ENCODE measurements around the gene NLK. TPM values are rescaled to one million over a fixed set of nuclear protein-coding genes. Genes with fewer than 3 reads are reported as not detected.

The NLK gene
- total RNA-seq, 1 donor from 2014 or later: 30.6 TPM

- Histone ChIP-seq H4K20me1 (ENCODE audit: insufficient read depth, low read length) (peaks cover 15% of the 10 kb centered on the region), H3K4me2 (ENCODE audit: low read length) (no peak overlapping the region), H3K27ac (ENCODE audit: low read depth, low read length) (no peak overlapping the region), H3K27me3 (ENCODE audit: insufficient read depth, low read length) (no peaks in the 10 kb centered on the region), H3K9ac (ENCODE audit: low read length) (no peak overlapping the region), H3K79me2 (ENCODE audit: insufficient read depth, low read length) (peaks cover 20% of the 10 kb centered on the region), H2AFZ (ENCODE audit: low read depth, low read length) (no peak overlapping the region), H3K4me3 (ENCODE audit: insufficient read depth, low read depth, low read length) (no peak overlapping the region), H3K4me1 (ENCODE audit: insufficient read depth, low read length) (peaks cover 25% of the 10 kb centered on the region), H3K36me3 (ENCODE audit: insufficient read depth, low read length) (no peaks in the 10 kb centered on the region), H3K9me3 (ENCODE audit: insufficient read depth, low read depth, low read length) (no peaks in the 10 kb centered on the region)
- no peak overlapping the region for H3K27ac Mint-ChIP-seq (ENCODE audit: unreplicated experiment)
- no peaks in the 10 kb centered on the region for H3K36me3 Mint-ChIP-seq (ENCODE audit: low read depth, unreplicated experiment)
- DNase-seq (ENCODE audit: low read depth) (no peak), FAIRE-seq (no peak)
- no peak overlapping the region for H3K4me3 Mint-ChIP-seq (ENCODE audit: unreplicated experiment)
- no peaks in the 10 kb centered on the region for H3K27me3 Mint-ChIP-seq (ENCODE audit: low read depth, unreplicated experiment)
- peaks cover 17% of the 10 kb centered on the region for H3K4me1 Mint-ChIP-seq (ENCODE audit: low read depth, unreplicated experiment)
- no peak for TF ChIP-seq CTCF (IDR thresholded peaks at IDR 0.05; ENCODE audit: insufficient read depth, low read depth, low read length)
- TF ChIP-seq EZH2 (IDR thresholded peaks at IDR 0.05; ENCODE audit: insufficient read depth, low read length): no peak
- no peaks in the 10 kb centered on the region for H3K9me3 Mint-ChIP-seq (ENCODE audit: unreplicated experiment)
Measured at GRCh38 chr17:28038802-28039201, 3.7 kb upstream of the NLK start.

- no peak overlapping the region for H3K4me2 ChIP-seq (ENCODE audit: low read length)
- Mint-ChIP-seq H3K9me3 (ENCODE audit: unreplicated experiment) (no peaks in the 10 kb centered on the region), H3K4me3 (ENCODE audit: unreplicated experiment) (no peak overlapping the region), H3K27me3 (ENCODE audit: low read depth, unreplicated experiment) (no peaks in the 10 kb centered on the region), H3K27ac (ENCODE audit: unreplicated experiment) (no peak overlapping the region), H3K4me1 (ENCODE audit: low read depth, unreplicated experiment) (peaks cover 17% of the 10 kb centered on the region), H3K36me3 (ENCODE audit: low read depth, unreplicated experiment) (no peaks in the 10 kb centered on the region)
- no peaks in the 10 kb centered on the region for H3K27me3 ChIP-seq (ENCODE audit: insufficient read depth, low read length)
- peaks cover 25% of the 10 kb centered on the region for H3K79me2 ChIP-seq (ENCODE audit: insufficient read depth, low read length)
- TF ChIP-seq EZH2 (IDR thresholded peaks at IDR 0.05; ENCODE audit: insufficient read depth, low read length): no peak
- no peak for TF ChIP-seq CTCF (IDR thresholded peaks at IDR 0.05; ENCODE audit: insufficient read depth, low read depth, low read length)
- H3K9ac ChIP-seq (ENCODE audit: low read length): no peak overlapping the region
- no peak overlapping the region for H2AFZ ChIP-seq (ENCODE audit: low read depth, low read length)
- H3K27ac ChIP-seq (ENCODE audit: low read depth, low read length): no peak overlapping the region
- FAIRE-seq: no peak
- no peak for DNase-seq (ENCODE audit: low read depth)
- H3K4me3 ChIP-seq (ENCODE audit: insufficient read depth, low read depth, low read length): no peak overlapping the region
- H3K9me3 ChIP-seq (ENCODE audit: insufficient read depth, low read depth, low read length): no peaks in the 10 kb centered on the region
- H4K20me1 ChIP-seq (ENCODE audit: insufficient read depth, low read length): peaks cover 19% of the 10 kb centered on the region
- H3K36me3 ChIP-seq (ENCODE audit: insufficient read depth, low read length): no peaks in the 10 kb centered on the region
- peaks cover 22% of the 10 kb centered on the region for H3K4me1 ChIP-seq (ENCODE audit: insufficient read depth, low read length)
Measured at GRCh38 chr17:28039251-28039650, 3.2 kb upstream of the NLK start.

- TF ChIP-seq EZH2 (IDR thresholded peaks at IDR 0.05; ENCODE audit: insufficient read depth, low read length) (no peak), CTCF (IDR thresholded peaks at IDR 0.05; ENCODE audit: insufficient read depth, low read depth, low read length) (no peak)
- FAIRE-seq: no peak
- H3K9ac ChIP-seq (ENCODE audit: low read length): no peak overlapping the region
- H4K20me1 ChIP-seq (ENCODE audit: insufficient read depth, low read length): peaks cover 30% of the 10 kb centered on the region
- peak overlapping the region; percentile 53 for H2AFZ ChIP-seq (ENCODE audit: low read depth, low read length)
- H3K27me3 Mint-ChIP-seq (ENCODE audit: low read depth, unreplicated experiment): no peaks in the 10 kb centered on the region
- no peak overlapping the region for H3K4me3 ChIP-seq (ENCODE audit: insufficient read depth, low read depth, low read length)
- H3K27ac Mint-ChIP-seq (ENCODE audit: unreplicated experiment): no peak overlapping the region
- no peaks in the 10 kb centered on the region for H3K27me3 ChIP-seq (ENCODE audit: insufficient read depth, low read length)
- H3K4me1 ChIP-seq (ENCODE audit: insufficient read depth, low read length): peaks cover 23% of the 10 kb centered on the region
- no peaks in the 10 kb centered on the region for H3K36me3 ChIP-seq (ENCODE audit: insufficient read depth, low read length)
- H3K4me3 Mint-ChIP-seq (ENCODE audit: unreplicated experiment): no peak overlapping the region
- peak overlapping the region; percentile 63 for H3K4me2 ChIP-seq (ENCODE audit: low read length)
- peaks cover 14% of the 10 kb centered on the region for H3K4me1 Mint-ChIP-seq (ENCODE audit: low read depth, unreplicated experiment)
- H3K79me2 ChIP-seq (ENCODE audit: insufficient read depth, low read length): peaks cover 36% of the 10 kb centered on the region
- no peaks in the 10 kb centered on the region for H3K36me3 Mint-ChIP-seq (ENCODE audit: low read depth, unreplicated experiment)
- H3K27ac ChIP-seq (ENCODE audit: low read depth, low read length): no peak overlapping the region
- no peaks in the 10 kb centered on the region for H3K9me3 ChIP-seq (ENCODE audit: insufficient read depth, low read depth, low read length)
- H3K9me3 Mint-ChIP-seq (ENCODE audit: unreplicated experiment): no peaks in the 10 kb centered on the region
- no peak for DNase-seq (ENCODE audit: low read depth)
Measured at GRCh38 chr17:28040406-28040805, 2.1 kb upstream of the NLK start.

Measured in astrocyte (in vitro differentiated cells and primary cell).